HCT116 (cell line): ENCODE data around the gene SH3PXD2A. TPM values are rescaled to one million over a fixed set of nuclear protein-coding genes. Genes with fewer than 3 reads are reported as not detected.

ENCODE experiments used
- ATAC-seq: fragments of 200-7000 bp; cut with Tn5 transposase; 2 replicates; pipeline ENCODE4 v1.9.1; 2020; ENCODE audit warnings: mild to moderate bottlenecking, moderate library complexity
- BruUV-seq: library from RNA; stranded (reverse); fragments of 400-500 nt; replicated peaks from 2 replicates; lab custom pipeline; 2021; lab: Mats Ljungman, UMichigan
- CTCF ChIA-PET: fragments of 300-600 bp; sonication (Branson Sonifier 250); formaldehyde crosslinking; loops from one replicate; lab custom pipeline; 2021; ENCODE audit warnings: antibody characterized with exemption; lab: Charles Lee
- POLR2A ChIA-PET: fragments of 300-600, 350-600 bp; sonication (Branson Sonifier 250); formaldehyde crosslinking; loops from one replicate; lab custom pipeline; 2021; ENCODE audit warnings: antibody characterized with exemption; lab: Charles Lee
- RAD21 ChIA-PET, 2 experiments: fragments of 300-600 bp; sonication (Branson Sonifier 250); formaldehyde crosslinking; loops; one replicate each; lab custom pipeline; 2023; ENCODE audit warnings: low total read pairs in 2 of 2; ENCODE audit not compliant: uncharacterized antibody in 2 of 2, unreplicated experiment in 2 of 2, low non-redundant PET in 1 of 2; lab: Charles Lee
- DNase-seq: peaks from one replicate; pipeline ENCODE4 v3.0.0-alpha.2; 2010; ENCODE audit warnings: low read depth, low spot score
- H2AFZ ChIP-seq: fragments of 200-600 bp; shearing (Covaris generic), sonication (generic); 2 replicates; pipeline ENCODE4 v1.6.1; 2017; ENCODE audit warnings: low read depth, mixed run types, mixed read lengths, antibody characterized with exemption, low read length; ENCODE audit not compliant: poor library complexity, severe bottlenecking
- H3K27ac ChIP-seq: 2 replicates; pipeline ENCODE4 v1.5.1; 2012; ENCODE audit warnings: low read depth, low read length
- H3K27me3 ChIP-seq: fragments of 200-600 bp; sonication (generic); 2 replicates; pipeline ENCODE4 v1.6.1; 2016; ENCODE audit warnings: mixed run types, low read length, mixed read lengths; ENCODE audit not compliant: insufficient read depth
- H3K36me3 ChIP-seq, 2 experiments: fragments of 200-500 bp in 1 of 2; fragments of 200-600 bp in 1 of 2; sonication (Bioruptor generic) in 1 of 2; sonication (generic) in 1 of 2; 2 replicates each; pipeline versions ENCODE4 v1.5.1 to v1.6.1; 2014 to 2016; ENCODE audit warnings: low read length in 2 of 2, inconsistent platforms in 1 of 2, mixed read lengths in 1 of 2, mixed run types in 1 of 2; ENCODE audit not compliant: insufficient read depth in 2 of 2, control insufficient read depth in 1 of 2
- H3K4me1 ChIP-seq, 2 experiments: fragments of 200-600 bp in 1 of 2; sonication (generic) in 1 of 2; 2 replicates each; pipeline versions ENCODE4 v1.5.1 to v1.6.1; 2012 to 2017; ENCODE audit warnings: low read length in 2 of 2, inconsistent platforms in 1 of 2, mild to moderate bottlenecking in 1 of 2, mixed read lengths in 1 of 2, mixed run types in 1 of 2, moderate library complexity in 1 of 2; ENCODE audit not compliant: insufficient read depth in 2 of 2, control insufficient read depth in 1 of 2
- H3K4me2 ChIP-seq: fragments of 200-600 bp; sonication (generic); 2 replicates; pipeline ENCODE4 v1.6.1; 2017; ENCODE audit warnings: mixed run types, low read length, mixed read lengths
- H3K4me3 ChIP-seq, 2 experiments: fragments of 200-600 bp in 1 of 2; sonication (generic) in 1 of 2; replicated peaks in 1 of 2; 2 replicates each; pipeline ENCODE4 v1.5.1; 2011 to 2016; ENCODE audit warnings: low read length in 2 of 2, control low read depth in 1 of 2, low read depth in 1 of 2, mild to moderate bottlenecking in 1 of 2, mixed read lengths in 1 of 2, mixed run types in 1 of 2
- H3K79me2 ChIP-seq: fragments of 200-600 bp; sonication (generic); 2 replicates; pipeline ENCODE4 v1.6.1; 2017; ENCODE audit warnings: mild to moderate bottlenecking, mixed run types, low read length, moderate library complexity, mixed read lengths; ENCODE audit not compliant: insufficient read depth
- H3K9ac ChIP-seq: fragments of 200-600 bp; sonication (generic); 2 replicates; pipeline ENCODE4 v1.6.1; 2016; ENCODE audit warnings: low read length, mixed read lengths
- H3K9me2 ChIP-seq: fragments of 200-600 bp; sonication (generic), shearing (Covaris generic); 2 replicates; pipeline ENCODE4 v1.6.1; 2017; ENCODE audit warnings: mixed run types, mild to moderate bottlenecking, moderate library complexity; ENCODE audit not compliant: insufficient read depth
- H3K9me3 ChIP-seq, 2 experiments: fragments of 200-500 bp in 1 of 2; fragments of 200-600 bp in 1 of 2; sonication (Bioruptor generic) in 1 of 2; sonication (generic) in 1 of 2; 2 replicates each; pipeline ENCODE4 v1.6.1; 2014 to 2017; ENCODE audit warnings: low read length in 2 of 2, mixed read lengths in 2 of 2, inconsistent platforms in 1 of 2, low read depth in 1 of 2, mild to moderate bottlenecking in 1 of 2, mixed run types in 1 of 2, moderate library complexity in 1 of 2; ENCODE audit not compliant: control insufficient read depth in 1 of 2, insufficient read depth in 1 of 2
- H4K20me1 ChIP-seq: fragments of 200-600 bp; sonication (generic), shearing (Covaris generic); 2 replicates; pipeline ENCODE4 v1.6.1; 2017; ENCODE audit warnings: mixed run types, mild to moderate bottlenecking, moderate library complexity; ENCODE audit not compliant: insufficient read depth
- EGR1 ChIP-seq: IDR thresholded peaks from 2 replicates; pipeline ENCODE4 v1.6.1; 2012; ENCODE audit warnings: low read depth
- JUND ChIP-seq: IDR thresholded peaks from 2 replicates; pipeline ENCODE4 v1.6.1; 2012
- POLR2AphosphoS5 ChIP-seq: IDR thresholded peaks from 2 replicates; pipeline ENCODE4 v1.6.1; 2011; ENCODE audit warnings: mild to moderate bottlenecking, low read depth, low read length, moderate library complexity
- RAD21 ChIP-seq: IDR thresholded peaks from 2 replicates; pipeline ENCODE4 v1.6.1; 2012; ENCODE audit warnings: low read depth, mild to moderate bottlenecking
- SIN3A ChIP-seq: IDR thresholded peaks from 2 replicates; pipeline ENCODE4 v1.6.1; 2012; ENCODE audit warnings: low read depth
- SP1 ChIP-seq: IDR thresholded peaks from 2 replicates; pipeline ENCODE4 v1.6.1; 2012; ENCODE audit warnings: low read depth
- SRF ChIP-seq: IDR thresholded peaks from 2 replicates; pipeline ENCODE4 v1.6.1; 2012; ENCODE audit warnings: low read depth
- YY1 ChIP-seq: IDR thresholded peaks from 2 replicates; pipeline ENCODE4 v1.6.1; 2011; ENCODE audit warnings: low read length, low read depth, moderate library complexity, mild to moderate bottlenecking; ENCODE audit not compliant: insufficient replicate concordance; ENCODE audit errors: extremely low read depth
- ZNF274 ChIP-seq: fragments of 200-500 bp; sonication (Bioruptor generic); IDR thresholded peaks from 2 replicates; pipeline ENCODE4 v1.6.1; 2014; ENCODE audit warnings: mild to moderate bottlenecking, low read depth, low read length, inconsistent platforms
- intact Hi-C: fragments of 100-400 bp; cut with micrococcal nuclease; formaldehyde crosslinking; loops from 2 replicates; pipeline ENCODE4 v1.10.0; 2022
- total RNA-seq: library from RNA; stranded (reverse); gene quantifications from one replicate; pipeline ENCODE4 v1.2.1, GENCODE V29; 2021; ENCODE audit not compliant: unreplicated experiment
- TF ChIP-seq, protein P1 (sequence below): IDR thresholded peaks from 2 replicates; pipeline ENCODE4 v1.6.1; 2012
- TF ChIP-seq, protein P2 (sequence below): IDR thresholded peaks from 2 replicates; pipeline ENCODE4 v1.6.1; 2012; ENCODE audit warnings: low read depth

Gene SH3PXD2A
- total RNA-seq, 1 experiment from 2014 or later = 8.7 TPM

DNA sequence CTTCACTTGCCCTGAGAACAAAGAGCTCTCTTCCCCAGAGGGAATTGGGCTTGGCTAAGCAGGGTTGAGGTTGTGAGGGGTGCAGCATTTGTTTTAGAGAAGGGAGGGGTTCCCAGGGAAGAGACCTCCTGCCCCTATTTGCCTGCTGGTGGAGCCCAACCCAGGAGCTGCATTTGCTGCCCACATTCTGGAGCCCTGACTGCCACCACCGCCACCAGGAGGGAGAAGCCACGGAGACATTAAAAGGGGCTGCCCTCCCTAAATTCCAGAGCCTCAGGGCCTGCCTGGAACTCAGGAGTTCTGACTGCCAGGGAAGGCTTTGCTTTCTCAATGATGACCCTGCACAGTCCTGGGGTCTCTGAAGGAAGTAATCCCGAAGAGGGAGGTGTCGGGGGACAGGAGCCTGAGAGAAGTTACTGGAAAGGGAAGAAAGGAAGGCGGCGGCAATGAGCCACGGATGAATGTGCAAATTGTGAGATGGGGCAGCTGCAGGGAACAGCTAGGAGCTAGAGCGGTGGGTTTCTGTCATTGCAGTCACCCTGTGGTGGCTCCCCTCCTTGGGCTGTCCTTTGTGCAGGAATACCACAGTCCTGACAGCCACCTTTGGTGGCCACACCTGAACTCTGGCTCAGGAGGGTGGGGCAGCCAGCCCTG, 310.6 kb downstream of the SH3PXD2A start:
- BruUV-seq = no TSS peak
- DNase-seq = no peak

More for the DNA sequence above, 310.6 kb downstream of the SH3PXD2A start:
- no peaks in the 10 kb centered on the region for H3K9me3 ChIP-seq
- H3K9me2 ChIP-seq = no peaks in the 10 kb centered on the region
- TF ChIP-seq, protein P1, sequence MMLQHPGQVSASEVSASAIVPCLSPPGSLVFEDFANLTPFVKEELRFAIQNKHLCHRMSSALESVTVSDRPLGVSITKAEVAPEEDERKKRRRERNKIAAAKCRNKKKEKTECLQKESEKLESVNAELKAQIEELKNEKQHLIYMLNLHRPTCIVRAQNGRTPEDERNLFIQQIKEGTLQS = no peak
- TF ChIP-seq, protein P2, sequence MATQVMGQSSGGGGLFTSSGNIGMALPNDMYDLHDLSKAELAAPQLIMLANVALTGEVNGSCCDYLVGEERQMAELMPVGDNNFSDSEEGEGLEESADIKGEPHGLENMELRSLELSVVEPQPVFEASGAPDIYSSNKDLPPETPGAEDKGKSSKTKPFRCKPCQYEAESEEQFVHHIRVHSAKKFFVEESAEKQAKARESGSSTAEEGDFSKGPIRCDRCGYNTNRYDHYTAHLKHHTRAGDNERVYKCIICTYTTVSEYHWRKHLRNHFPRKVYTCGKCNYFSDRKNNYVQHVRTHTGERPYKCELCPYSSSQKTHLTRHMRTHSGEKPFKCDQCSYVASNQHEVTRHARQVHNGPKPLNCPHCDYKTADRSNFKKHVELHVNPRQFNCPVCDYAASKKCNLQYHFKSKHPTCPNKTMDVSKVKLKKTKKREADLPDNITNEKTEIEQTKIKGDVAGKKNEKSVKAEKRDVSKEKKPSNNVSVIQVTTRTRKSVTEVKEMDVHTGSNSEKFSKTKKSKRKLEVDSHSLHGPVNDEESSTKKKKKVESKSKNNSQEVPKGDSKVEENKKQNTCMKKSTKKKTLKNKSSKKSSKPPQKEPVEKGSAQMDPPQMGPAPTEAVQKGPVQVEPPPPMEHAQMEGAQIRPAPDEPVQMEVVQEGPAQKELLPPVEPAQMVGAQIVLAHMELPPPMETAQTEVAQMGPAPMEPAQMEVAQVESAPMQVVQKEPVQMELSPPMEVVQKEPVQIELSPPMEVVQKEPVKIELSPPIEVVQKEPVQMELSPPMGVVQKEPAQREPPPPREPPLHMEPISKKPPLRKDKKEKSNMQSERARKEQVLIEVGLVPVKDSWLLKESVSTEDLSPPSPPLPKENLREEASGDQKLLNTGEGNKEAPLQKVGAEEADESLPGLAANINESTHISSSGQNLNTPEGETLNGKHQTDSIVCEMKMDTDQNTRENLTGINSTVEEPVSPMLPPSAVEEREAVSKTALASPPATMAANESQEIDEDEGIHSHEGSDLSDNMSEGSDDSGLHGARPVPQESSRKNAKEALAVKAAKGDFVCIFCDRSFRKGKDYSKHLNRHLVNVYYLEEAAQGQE = no peak
- TF ChIP-seq ZNF274 = no peak
- TF ChIP-seq RAD21 = no peak
- TF ChIP-seq SRF = no peak
- no peak for TF ChIP-seq SIN3A
- no peak for TF ChIP-seq SP1
- no peak for TF ChIP-seq JUND
- TF ChIP-seq POLR2AphosphoS5 = no peak
- TF ChIP-seq EGR1 = no peak
- no peak for TF ChIP-seq YY1
- no peak overlapping the region for H3K4me3 ChIP-seq
- H3K4me2 ChIP-seq = peak overlapping the region; percentile 34; the same call in 1 of the 2 replicates
- H3K9ac ChIP-seq = no peak overlapping the region
- H3K79me2 ChIP-seq = no peaks in the 10 kb centered on the region
- no peaks in the 10 kb centered on the region for H3K36me3 ChIP-seq
- H3K27me3 ChIP-seq = no peaks in the 10 kb centered on the region
- ChIA-PET CTCF (interaction anchor here (0.9 to 4.0 kb wide), 2 partner anchors 12 to 20 kb away, joined by 5 to 19 read pairs; no protein-coding TSS in a partner anchor), POLR2A (no interaction called here), RAD21 (no interaction called here)
- ATAC-seq = no peak
- H3K4me1 ChIP-seq = peaks cover 8 to 35% of the 10 kb centered on the region in 2 experiments; a peak in 3 of 4 replicates
- no peaks in the 10 kb centered on the region for H4K20me1 ChIP-seq
- no peak overlapping the region for H3K27ac ChIP-seq
- intact Hi-C loops = no loop called here
- H2AFZ ChIP-seq = no peak overlapping the region

Other genes with a start within 250 kb of the SH3PXD2A start
- 74.7 TPM for gene STN1, start 62.6 kb upstream of the SH3PXD2A start, total RNA-seq
- 44.2 TPM for gene SLK, start 111.6 kb upstream of the SH3PXD2A start, total RNA-seq
- 3.5 TPM for gene COL17A1, start 230.3 kb upstream of the SH3PXD2A start, total RNA-seq